Measurements from ENCODE around the gene ASS1.

ASS1 gene

GRCh38 chr9:130532426-130533080 lies 87.8 kb downstream of the ASS1 start:
- DNase-seq (ENCODE audit: low read depth) = no peak

DNA sequence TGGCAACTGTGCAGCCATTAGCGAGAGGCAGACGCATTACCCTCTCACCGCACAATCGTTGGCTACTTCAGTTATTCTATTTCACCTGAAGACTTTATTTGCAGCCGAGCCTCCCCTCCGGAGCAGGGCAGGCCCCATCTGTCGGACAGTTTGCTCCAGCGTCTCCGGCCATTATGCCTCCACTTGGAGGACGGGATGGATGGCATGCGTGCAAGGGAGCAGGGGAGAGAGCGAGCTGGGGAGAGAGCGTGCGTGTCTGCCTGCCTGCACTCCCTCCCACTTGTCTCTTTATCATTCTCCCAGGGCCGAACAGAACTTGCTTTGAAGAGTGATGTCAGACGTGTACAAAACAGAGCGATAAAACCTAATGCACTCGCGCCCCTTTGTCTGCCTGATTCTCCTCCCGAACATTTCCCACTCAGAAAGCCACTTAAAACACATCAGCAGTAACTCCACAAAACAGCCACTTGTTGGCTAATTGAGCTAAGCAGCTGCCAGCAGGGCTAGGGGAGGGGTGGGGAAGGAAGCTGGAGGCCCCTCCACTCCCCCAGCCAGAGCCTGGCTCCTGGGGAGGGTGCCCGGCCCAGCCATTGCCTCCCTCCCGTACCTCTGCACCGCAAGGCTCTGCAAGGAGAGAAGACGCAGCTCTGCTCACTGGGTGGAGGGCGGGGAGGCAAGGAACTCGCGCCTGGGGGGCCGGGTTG lies 91.2 kb downstream of the ASS1 start:
- DNase-seq (ENCODE audit: low read depth) = no peak

DNA sequence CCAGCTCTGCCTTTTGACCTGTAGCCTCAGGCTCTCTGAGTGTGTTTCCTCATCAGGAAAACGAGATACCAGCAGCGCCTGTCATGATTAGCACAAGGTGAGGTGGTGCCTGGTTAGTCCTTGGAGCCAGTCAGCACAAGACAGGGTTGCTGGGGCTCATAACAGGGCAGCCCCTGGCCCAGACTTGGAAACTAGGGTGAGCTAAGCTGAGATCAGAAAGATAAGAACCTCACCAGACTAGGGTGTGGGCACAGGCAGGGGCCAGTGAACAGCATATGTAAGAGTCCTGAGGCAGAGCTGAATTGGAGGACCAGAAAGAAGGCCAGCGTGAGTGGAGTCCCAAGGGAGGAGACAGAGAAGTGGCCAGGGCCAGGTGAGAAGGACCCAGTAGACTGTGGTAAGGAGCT lies 91.9 kb downstream of the ASS1 start:
- DNase-seq (ENCODE audit: low read depth) = no peak

GRCh38 chr9:130537346-130538050 lies 92.7 kb downstream of the ASS1 start:
- DNase-seq (ENCODE audit: low read depth) = no peak

DNA sequence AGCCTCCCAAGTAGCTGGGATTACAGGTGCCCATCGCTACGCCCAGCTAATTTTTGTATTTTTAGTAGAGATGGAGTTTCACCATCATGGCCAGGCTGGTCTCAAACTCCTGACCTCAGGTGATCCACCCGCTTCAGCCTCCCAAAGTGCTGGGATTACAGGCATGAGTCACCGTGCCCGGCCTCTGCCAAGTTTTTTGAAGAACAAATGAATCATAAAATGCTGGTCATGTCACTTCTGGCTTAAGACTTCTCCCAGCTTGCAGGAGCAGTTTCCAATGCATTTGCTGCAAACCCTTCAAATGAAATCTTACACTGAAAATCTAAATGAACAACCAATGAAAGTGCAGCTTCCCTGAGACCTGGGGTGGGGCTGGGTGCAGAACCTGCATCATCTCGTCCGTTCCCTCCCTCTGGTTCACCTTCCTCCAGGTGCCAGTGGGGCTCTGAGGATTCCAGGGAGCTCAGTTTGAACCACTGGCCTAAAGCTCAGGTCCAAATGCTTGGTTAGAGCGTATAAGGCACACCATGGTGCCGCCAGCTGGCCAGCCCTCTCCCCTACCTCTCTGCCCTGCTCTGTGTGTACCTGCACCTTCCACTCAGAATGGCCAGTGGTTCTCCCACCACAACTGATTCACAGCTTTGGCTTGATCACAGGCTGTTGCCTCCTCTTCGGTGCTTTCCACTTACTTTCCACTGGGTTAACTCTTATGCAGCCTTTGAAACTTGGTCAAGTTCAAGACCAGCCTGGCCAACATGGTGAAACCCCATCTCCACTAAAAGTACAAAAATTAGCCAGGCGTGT lies 94.9 kb downstream of the ASS1 start:
- no peak for DNase-seq (ENCODE audit: low read depth)

GRCh38 chr9:130541533-130541932 lies 96.8 kb downstream of the ASS1 start:
- no peak for DNase-seq (ENCODE audit: low read depth)

DNA sequence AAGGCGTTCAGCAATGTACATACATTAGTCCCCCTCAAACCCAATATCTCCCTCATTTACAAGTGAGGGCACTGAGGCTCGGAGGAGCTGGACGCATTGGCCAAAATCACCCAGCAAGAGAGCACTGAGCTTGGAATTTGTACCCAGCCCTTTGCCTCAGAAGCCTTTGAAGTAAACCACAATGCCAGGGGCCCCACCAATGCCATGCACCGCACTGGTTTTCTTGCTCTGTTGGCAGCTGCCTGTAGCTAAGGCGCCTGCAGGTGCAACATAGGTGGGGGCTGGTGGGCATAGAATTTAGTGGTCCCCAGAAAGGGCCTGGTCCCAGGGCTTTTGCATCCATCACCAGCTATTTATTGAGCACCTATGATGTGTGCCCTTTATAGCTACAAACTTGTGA lies 97.3 kb downstream of the ASS1 start:
- DNase-seq (ENCODE audit: low read depth) = no peak

DNA sequence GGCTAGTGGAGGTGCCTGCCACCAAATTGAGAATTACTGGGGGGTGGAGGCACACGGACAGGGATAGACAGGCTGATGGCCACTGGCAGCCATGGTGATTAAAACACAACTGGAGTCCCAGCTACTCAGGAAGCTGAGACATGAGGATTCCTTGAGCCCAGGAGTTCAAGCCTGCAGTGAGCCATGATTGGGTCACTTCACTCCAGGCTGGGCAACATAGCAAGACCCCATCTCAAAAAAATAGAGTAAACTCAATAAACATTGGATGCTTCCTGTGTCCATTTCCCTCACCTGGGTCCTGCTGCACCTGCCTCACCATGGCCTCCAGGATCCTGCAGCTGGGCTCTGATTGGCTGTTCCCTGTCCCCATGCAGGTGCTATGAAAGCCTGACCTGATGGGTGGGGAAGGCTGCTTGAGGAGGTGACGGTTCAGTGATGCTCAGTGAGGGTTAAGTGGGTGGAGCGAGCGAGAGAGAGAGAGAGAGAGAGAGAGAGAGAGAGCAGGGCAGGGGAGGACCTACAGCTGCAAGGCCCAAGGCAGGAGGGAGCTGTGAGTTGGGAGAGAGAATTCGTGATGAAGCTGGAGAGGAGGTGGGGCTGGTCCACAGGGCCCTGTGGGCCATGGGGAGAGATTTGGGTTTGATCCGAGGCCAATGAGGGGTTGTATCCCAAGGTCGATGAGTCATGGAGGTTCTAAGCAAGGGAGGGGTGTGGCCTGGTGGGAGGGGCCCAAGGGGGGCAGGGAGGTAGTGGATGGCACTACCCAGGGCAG lies 97.9 kb downstream of the ASS1 start:
- no peak for DNase-seq (ENCODE audit: low read depth)

DNA sequence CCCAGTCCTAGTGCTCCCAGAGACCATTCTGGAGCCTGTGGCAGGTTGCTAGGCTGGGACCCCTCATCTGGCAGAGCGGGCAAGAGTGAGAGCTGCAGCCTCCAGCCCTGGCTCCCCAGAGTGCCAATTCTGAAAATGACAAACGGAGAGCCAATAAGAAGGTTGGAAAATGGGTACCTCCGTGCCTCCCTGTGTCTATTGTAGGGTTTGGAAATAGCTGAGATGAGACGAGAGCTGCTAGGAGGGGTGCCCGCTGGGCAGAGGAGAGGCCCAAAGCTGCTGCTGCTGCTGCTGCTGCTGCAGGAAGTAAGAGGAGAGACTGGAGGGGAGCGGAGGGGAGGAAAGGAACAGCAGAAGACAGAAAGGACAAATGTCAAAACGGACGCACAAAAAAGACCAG lies 98.6 kb downstream of the ASS1 start:
- DNase-seq (ENCODE audit: low read depth) = no peak

- no peak for DNase-seq (ENCODE audit: low read depth)
Observed at GRCh38 chr9:130543859-130544258, 99.1 kb downstream of the ASS1 start.

- DNase-seq (ENCODE audit: low read depth) = no peak
Observed at GRCh38 chr9:130544364-130544763, 99.6 kb downstream of the ASS1 start.

GRCh38 chr9:130548103-130548502 lies 103.3 kb downstream of the ASS1 start:
- no peak for DNase-seq (ENCODE audit: low read depth)

DNA sequence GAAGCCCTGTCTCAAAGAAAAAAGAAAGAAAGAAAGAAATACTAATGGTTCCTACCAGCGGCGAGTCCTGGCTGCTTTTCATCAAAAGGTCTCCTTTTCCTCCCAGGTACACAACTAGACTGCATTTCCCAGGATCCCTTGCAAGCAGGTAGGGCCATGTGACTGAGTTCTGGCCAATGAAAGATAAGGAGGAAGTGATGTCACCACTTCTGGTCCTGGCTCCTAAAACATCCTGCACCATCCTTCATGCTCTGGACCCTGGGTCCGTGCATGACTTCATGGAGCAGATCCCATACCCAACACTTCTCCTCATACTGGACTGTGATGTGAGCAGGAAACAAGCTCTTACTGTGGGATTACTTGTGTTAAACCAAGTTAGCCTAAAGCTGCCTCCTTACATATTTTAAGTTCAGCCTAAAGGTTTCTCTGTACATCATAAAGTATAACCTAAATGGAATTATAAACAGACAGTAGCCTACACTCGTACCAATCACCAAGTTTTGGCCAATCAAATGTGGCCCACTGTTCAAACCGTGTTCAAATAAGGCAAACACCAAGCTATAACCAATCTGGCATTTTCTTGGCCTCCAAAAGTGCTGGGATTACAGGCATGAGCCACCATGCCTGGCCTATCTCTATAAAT lies 104.5 kb downstream of the ASS1 start:
- no peak for DNase-seq (ENCODE audit: low read depth)

All from activated T-cell treated with anti-CD3 and anti-CD28 coated beads for 1 hour (primary cell).